IMR-90 (cell line): ENCODE data around the gene CES3. TPM values are rescaled to one million over a fixed set of nuclear protein-coding genes. Genes with fewer than 3 reads are reported as not detected.

ENCODE experiments used
- ATAC-seq: fragments of 200-7000 bp; cut with Tn5 transposase; 2 replicates; pipeline ENCODE4 v1.9.1; 2020; ENCODE audit warnings: low read depth, mild to moderate bottlenecking, moderate library complexity
- BruUV-seq: library from RNA; stranded (reverse); fragments of 400-500 nt; replicated peaks from 2 replicates; lab custom pipeline; 2021; lab: Mats Ljungman, UMichigan
- CTCF ChIA-PET: fragments of 300-600 bp; formaldehyde crosslinking; extraction: SDS; loops from one replicate; lab custom pipeline; 2021; ENCODE audit warnings: antibody characterized with exemption; lab: Yijun Ruan, JAX
- POLR2A ChIA-PET: fragments of 300-600 bp; sonication (Branson Sonifier 250); formaldehyde crosslinking; loops from one replicate; lab custom pipeline; 2022; ENCODE audit warnings: antibody characterized with exemption; ENCODE audit not compliant: unreplicated experiment; lab: Charles Lee
- DNase-seq: peaks from one replicate; pipeline ENCODE4 v3.0.0; 2013
- H2AFZ ChIP-seq: replicated peaks from 2 replicates; pipeline ENCODE3; 2013; ENCODE audit warnings: low read length, mild to moderate bottlenecking; ENCODE audit not compliant: poor library complexity
- H2AK5ac ChIP-seq: 2 replicates; pipeline ENCODE4 v1.6.1; 2013; ENCODE audit warnings: low read depth, low read length, inconsistent platforms
- H2AK9ac ChIP-seq: replicated peaks from 2 replicates; pipeline ENCODE3; 2013; ENCODE audit warnings: mild to moderate bottlenecking, low read depth, low read length, moderate library complexity; ENCODE audit not compliant: poor library complexity
- H2BK120ac ChIP-seq: 2 replicates; pipeline ENCODE4 v1.6.1; 2013; ENCODE audit warnings: low read depth, low read length, inconsistent platforms
- H2BK15ac ChIP-seq: 3 replicates; pipeline ENCODE4 v1.6.1; 2013; ENCODE audit warnings: low read depth, low read length, inconsistent platforms
- H2BK20ac ChIP-seq: 2 replicates; pipeline ENCODE4 v1.6.1; 2013; ENCODE audit warnings: low read depth, mild to moderate bottlenecking, inconsistent platforms, low read length, moderate library complexity
- H2BK5ac ChIP-seq: 2 replicates; pipeline ENCODE4 v1.6.1; 2013; ENCODE audit warnings: mild to moderate bottlenecking, low read depth, low read length, inconsistent platforms; ENCODE audit not compliant: poor library complexity, severe bottlenecking
- H3K14ac ChIP-seq: replicated peaks from 2 replicates; pipeline ENCODE4 v1.6.1; 2013; ENCODE audit warnings: low read depth, low read length, inconsistent platforms
- H3K18ac ChIP-seq: 2 replicates; pipeline ENCODE4 v1.6.1; 2013; ENCODE audit warnings: low read depth, low read length, control low read depth
- H3K23ac ChIP-seq: 2 replicates; pipeline ENCODE4 v1.6.1; 2013; ENCODE audit warnings: low read depth, low read length, inconsistent platforms
- H3K27ac ChIP-seq: 2 replicates; pipeline ENCODE4 v1.5.1; 2013; ENCODE audit warnings: mild to moderate bottlenecking, control low read depth, low read length; ENCODE audit not compliant: insufficient read depth
- H3K27me3 ChIP-seq: 2 replicates; pipeline ENCODE4 v1.6.1; 2013; ENCODE audit warnings: low read length; ENCODE audit not compliant: control insufficient read depth, insufficient read depth
- H3K36me3 ChIP-seq: 2 replicates; pipeline ENCODE4 v1.6.1; 2013; ENCODE audit warnings: low read length, mixed read lengths; ENCODE audit not compliant: control insufficient read depth, insufficient read depth
- H3K4ac ChIP-seq: 2 replicates; pipeline ENCODE4 v1.6.1; 2013; ENCODE audit warnings: low read depth, low read length, inconsistent platforms
- H3K4me1 ChIP-seq: 2 replicates; pipeline ENCODE4 v1.6.1; 2013; ENCODE audit warnings: low read length, mixed read lengths; ENCODE audit not compliant: control insufficient read depth, insufficient read depth
- H3K4me2 ChIP-seq: 2 replicates; pipeline ENCODE4 v1.6.1; 2013; ENCODE audit warnings: low read depth, mild to moderate bottlenecking, control low read depth, low read length, moderate library complexity
- H3K4me3 ChIP-seq: 2 replicates; pipeline ENCODE4 v1.5.1; 2013; ENCODE audit warnings: low read depth, mild to moderate bottlenecking, control low read depth, low read length, moderate library complexity; ENCODE audit not compliant: insufficient read depth
- H3K56ac ChIP-seq: 2 replicates; pipeline ENCODE4 v1.6.1; 2013; ENCODE audit warnings: low read length, inconsistent platforms; ENCODE audit not compliant: insufficient read depth; ENCODE audit errors: extremely low read depth
- H3K79me1 ChIP-seq, 2 experiments: 2 replicates each; pipeline ENCODE4 v1.6.1; 2013; ENCODE audit warnings: low read length in 2 of 2, inconsistent platforms in 1 of 2, low read depth in 1 of 2
- H3K9ac ChIP-seq: 2 replicates; pipeline ENCODE4 v1.6.1; 2013; ENCODE audit warnings: low read depth, low read length, control low read depth
- H3K9me1 ChIP-seq: 2 replicates; pipeline ENCODE4 v1.6.1; 2013; ENCODE audit warnings: low read length, inconsistent platforms; ENCODE audit not compliant: insufficient read depth
- H3K9me3 ChIP-seq: 2 replicates; pipeline ENCODE4 v1.6.1; 2013; ENCODE audit warnings: low read length; ENCODE audit not compliant: control insufficient read depth, insufficient read depth
- H4K20me1 ChIP-seq: 2 replicates; pipeline ENCODE4 v1.6.1; 2013; ENCODE audit warnings: low read length, inconsistent platforms; ENCODE audit not compliant: insufficient read depth
- H4K5ac ChIP-seq: 2 replicates; pipeline ENCODE4 v1.6.1; 2013; ENCODE audit warnings: mild to moderate bottlenecking, low read depth, low read length, control low read depth
- H4K8ac ChIP-seq, 2 experiments: 2 replicates each; pipeline ENCODE4 v1.6.1; 2013; ENCODE audit warnings: low read depth in 2 of 2, low read length in 2 of 2, control low read depth in 1 of 2, inconsistent platforms in 1 of 2
- H4K91ac ChIP-seq: 2 replicates; pipeline ENCODE4 v1.6.1; 2013; ENCODE audit warnings: low read depth, low read length, inconsistent platforms; ENCODE audit not compliant: insufficient read depth
- FOS ChIP-seq: fragments of 150-350 bp; IDR thresholded peaks from 2 replicates; pipeline ENCODE4 v1.6.1; 2016; ENCODE audit warnings: low read depth, low read length
- MAFK ChIP-seq: IDR thresholded peaks from 2 replicates; pipeline ENCODE4 v1.6.1; 2012; ENCODE audit warnings: low read depth, low read length, improper control_type of control experiment
- WGBS, 2 experiments: methylation state at CpG; one replicate each; pipeline versions ENCODE4 v1.1.5 to v1.1.7; 2013; ENCODE audit warnings: missing lambda C conversion rate in 2 of 2; ENCODE audit not compliant: insufficient read length in 1 of 2; ENCODE audit errors: extremely low coverage in 2 of 2; 5-methylcytosine and 5-hydroxymethylcytosine counted together
- dilution Hi-C: fragments of 300-500 bp; cut with HindIII; formaldehyde crosslinking; loops from one replicate; pipeline ENCODE4 v1.14.3; 2018; ENCODE audit warnings: low sequenced_read_pairs; ENCODE audit not compliant: unreplicated experiment
- in situ Hi-C: fragments of 300-500 bp; cut with MboI; formaldehyde crosslinking; loops from 3 replicates; pipeline ENCODE4 v1.14.3; 2019; ENCODE audit warnings: low sequenced_read_pairs, inconsistent platforms, mixed read lengths
- intact Hi-C: fragments of 100-400 bp; cut with micrococcal nuclease; formaldehyde crosslinking; loops from 2 replicates; pipeline ENCODE4 v1.10.0; 2022
- polyA plus RNA-seq, 3 experiments: library from polyadenylated mRNA; depleted of rRNA; stranded (reverse); fragments of >200 nt; gene quantifications; 2 replicates each; pipeline ENCODE4 v1.2.3, GENCODE V29; 2012; ENCODE audit warnings: low replicate concordance in 1 of 3
- total RNA-seq: library from RNA; depleted of rRNA; stranded (reverse); fragments of >200 nt; gene quantifications from 2 replicates; pipeline ENCODE4 v1.2.3, GENCODE V29; 2012

CES3 gene
- total and polyA plus RNA-seq, 2 of the 4 experiments (the other 2 are of a cell fraction) = 0.03 TPM; not detected in 1

DNA sequence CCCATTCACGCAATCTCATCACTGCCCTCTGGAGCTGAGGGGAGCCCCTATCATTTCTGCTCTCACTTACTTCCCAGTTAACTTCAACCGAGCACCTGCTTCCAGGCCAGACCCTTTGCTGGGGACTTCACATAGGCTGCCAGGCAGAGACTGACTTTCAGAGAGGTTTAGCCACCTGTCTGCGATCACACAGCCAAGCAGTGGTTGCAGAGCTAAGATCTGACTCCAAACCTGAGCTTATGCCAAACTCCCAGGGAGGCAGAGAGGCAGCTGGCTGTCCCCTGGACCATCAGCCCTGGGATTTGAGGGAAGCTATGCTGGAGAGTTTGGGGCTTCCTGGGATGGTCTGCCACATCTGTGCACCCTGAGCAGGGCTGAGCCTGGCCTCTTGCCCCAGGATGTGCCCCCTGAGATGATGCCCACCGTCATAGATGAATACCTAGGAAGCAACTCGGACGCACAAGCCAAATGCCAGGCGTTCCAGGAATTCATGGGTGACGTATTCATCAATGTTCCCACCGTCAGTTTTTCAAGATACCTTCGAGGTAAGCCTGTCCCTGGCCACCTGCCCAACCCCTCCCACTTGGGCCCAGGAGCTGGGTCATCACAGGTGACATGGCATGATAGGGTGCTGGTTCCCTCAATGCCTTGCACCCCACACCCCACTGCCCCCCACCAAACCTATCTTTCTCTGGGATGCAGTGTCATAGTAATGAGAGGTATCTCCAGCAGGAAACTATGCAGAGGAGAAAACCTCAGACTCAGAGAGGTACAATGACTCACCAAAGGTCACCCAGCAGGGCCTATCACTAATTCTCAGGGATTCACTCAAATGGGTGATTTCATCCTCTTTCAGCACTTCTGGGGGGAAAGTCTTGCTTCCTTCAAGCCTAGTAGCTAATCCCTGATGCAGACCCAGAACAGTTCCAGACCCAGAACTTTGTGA lies 10.0 kb downstream of the CES3 start:
- Histone ChIP-seq H2BK120ac (no peak overlapping the region), H2BK20ac (no peak overlapping the region), H3K14ac (no peak overlapping the region), H2AFZ (no peak overlapping the region), H4K5ac (no peak overlapping the region), H3K27me3 (peaks cover 17% of the 10 kb centered on the region; the same call in 1 of the 2 replicates), H3K9me1 (no peaks in the 10 kb centered on the region), H3K4me1 (no peaks in the 10 kb centered on the region), H3K9me3 (no peaks in the 10 kb centered on the region), H3K23ac (no peak overlapping the region), H3K27ac (no peak overlapping the region), H2AK5ac (no peak overlapping the region), H3K4ac (no peak overlapping the region), H2BK15ac (no peak overlapping the region), H3K79me1 (no peaks in the 10 kb centered on the region), H3K4me2 (no peak overlapping the region), H2BK5ac (no peak overlapping the region), H3K4me3 (no peak overlapping the region), H3K36me3 (no peaks in the 10 kb centered on the region), H4K20me1 (no peaks in the 10 kb centered on the region), H3K9ac (no peak overlapping the region), H3K56ac (no peak overlapping the region), H2AK9ac (no peak overlapping the region), H3K18ac (no peak overlapping the region), H4K8ac (no peak overlapping the region), H4K91ac (no peak overlapping the region)
- DNase-seq (peak; percentile 80), ATAC-seq (peak; percentile 72)
- ChIA-PET POLR2A (no interaction called here), CTCF (interaction anchor here (1.0 to 1.4 kb wide), 3 partner anchors 10 to 70 kb away, joined by 3 to 4 read pairs (median 3); partner anchors contain the start of gene CES3)
- TF ChIP-seq FOS (peak; percentile 59; the same call in 1 of the 2 replicates), MAFK (no peak)
- intact Hi-C loops (no loop called here), dilution Hi-C loops (no loop called here), in situ Hi-C loops (no loop called here)
- 79% methylated on average over 4 of the region's 10 CpGs; no CpG with 5 or more reads in 1 of the 2 experiments for WGBS, 2 experiments
- BruUV-seq = no TSS peak
